ENCODE data around the gene MYO5A. TPM values are rescaled to one million over a fixed set of nuclear protein-coding genes. Genes with fewer than 3 reads are reported as not detected.

MYO5A gene
- polyA plus RNA-seq, 1 of the 3 experiments (the other 2 are of a cell fraction), result 11.0 TPM

DNA sequence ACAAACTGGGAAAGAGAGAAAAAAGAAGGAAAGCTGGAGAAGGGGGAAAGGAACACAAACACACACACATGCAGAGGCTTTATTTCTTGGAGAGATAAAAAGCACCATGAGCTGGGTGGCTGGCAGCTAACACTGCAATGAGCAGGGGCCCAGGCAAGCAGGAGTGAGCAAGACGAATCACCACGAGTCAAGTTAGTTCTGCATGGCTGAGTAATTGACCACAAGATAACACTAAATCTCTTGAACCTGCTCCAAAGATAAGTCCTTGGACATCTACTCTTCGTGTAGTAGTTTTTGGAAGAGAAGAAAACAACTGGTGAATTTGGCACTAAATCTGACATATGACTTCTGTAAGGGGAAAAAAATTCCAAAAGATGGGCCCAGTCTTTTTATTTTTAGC, 100.9 kb downstream of the MYO5A start (continued):
- TF ChIP-seq, protein P1, sequence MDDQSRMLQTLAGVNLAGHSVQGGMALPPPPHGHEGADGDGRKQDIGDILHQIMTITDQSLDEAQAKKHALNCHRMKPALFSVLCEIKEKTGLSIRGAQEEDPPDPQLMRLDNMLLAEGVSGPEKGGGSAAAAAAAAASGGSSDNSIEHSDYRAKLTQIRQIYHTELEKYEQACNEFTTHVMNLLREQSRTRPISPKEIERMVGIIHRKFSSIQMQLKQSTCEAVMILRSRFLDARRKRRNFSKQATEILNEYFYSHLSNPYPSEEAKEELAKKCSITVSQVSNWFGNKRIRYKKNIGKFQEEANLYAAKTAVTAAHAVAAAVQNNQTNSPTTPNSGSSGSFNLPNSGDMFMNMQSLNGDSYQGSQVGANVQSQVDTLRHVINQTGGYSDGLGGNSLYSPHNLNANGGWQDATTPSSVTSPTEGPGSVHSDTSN (IDR thresholded peaks at IDR 0.05), result peak; percentile 74

DNA sequence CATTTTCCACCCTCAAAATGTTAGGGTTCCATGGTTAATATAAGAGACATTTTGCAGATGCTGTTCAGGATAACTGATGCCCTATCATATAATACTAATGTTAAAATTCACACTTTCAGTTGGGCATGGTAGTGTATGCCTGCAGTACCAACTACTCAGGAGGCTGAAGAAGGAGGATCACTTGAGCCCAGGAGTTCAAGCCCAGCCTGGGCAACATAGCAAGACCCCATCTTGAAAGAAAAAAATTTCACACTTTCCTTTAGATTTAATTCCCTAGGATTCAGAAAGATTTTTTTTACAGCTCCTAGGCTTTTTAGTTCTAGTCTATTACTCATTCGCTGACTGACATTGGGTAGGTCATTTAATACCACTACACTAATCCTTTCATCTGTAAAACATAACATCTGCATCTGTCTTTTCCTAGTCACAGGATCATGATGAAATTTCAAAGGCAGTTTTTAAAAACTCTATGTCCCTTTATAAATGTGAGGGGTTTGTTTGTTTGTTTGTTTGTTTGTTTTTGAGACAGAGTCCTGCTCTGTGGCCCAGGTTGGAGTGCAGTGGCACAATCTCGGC, 103.7 kb downstream of the MYO5A start:
- H3K36me3 ChIP-seq (replicated peaks in 1 of 2; ENCODE audit: control insufficient read depth in 1 of 2, insufficient read depth in 2 of 2, low read length in 1 of 2), result peaks cover 0 to 12% of the 10 kb centered on the region in 2 experiments
- H3K4me3 ChIP-seq (ENCODE audit: low read depth in 2 of 2, low read length in 1 of 2), result no peak overlapping the region
- H2AFZ ChIP-seq (ENCODE audit: low read depth), result no peak overlapping the region
- no peak for DNase-seq
- CTCF ChIA-PET, result no interaction called here
- POLR2A ChIA-PET, result no interaction called here
- no peak overlapping the region for H3K9ac ChIP-seq
- no peak overlapping the region for H3K4me2 ChIP-seq
- no peaks in the 10 kb centered on the region for H3K27me3 ChIP-seq (ENCODE audit: insufficient read depth)
- 97% methylated on average over 2 of the region's 2 CpGs for WGBS (ENCODE audit: low lambda C conversion rate)
- H3F3A ChIP-seq (replicated peaks; ENCODE audit: insufficient read depth), result peaks cover 13% of the 10 kb centered on the region
- H3K9me2 ChIP-seq, result no peaks in the 10 kb centered on the region
- H3K4me1 ChIP-seq (ENCODE audit: control insufficient read depth in 1 of 2, insufficient read depth in 2 of 2, low read depth in 1 of 2, low read length in 1 of 2), result no peaks in the 10 kb centered on the region; a peak in 1 of 4 replicates
- no peak overlapping the region for H3K27ac ChIP-seq (ENCODE audit: low read depth in 2 of 2, low read length in 1 of 2)
- H3K9me3 ChIP-seq, result no peaks in the 10 kb centered on the region
- TF ChIP-seq NFIC (IDR thresholded peaks at IDR 0.05; ENCODE audit: borderline replicate concordance) (no peak), SMC3 (IDR thresholded peaks at IDR 0.05; ENCODE audit: low read depth, low read length) (no peak)
- no peaks in the 10 kb centered on the region for H3K79me2 ChIP-seq (ENCODE audit: insufficient read depth)
- H4K20me1 ChIP-seq (ENCODE audit: insufficient read depth), result no peaks in the 10 kb centered on the region

DNA sequence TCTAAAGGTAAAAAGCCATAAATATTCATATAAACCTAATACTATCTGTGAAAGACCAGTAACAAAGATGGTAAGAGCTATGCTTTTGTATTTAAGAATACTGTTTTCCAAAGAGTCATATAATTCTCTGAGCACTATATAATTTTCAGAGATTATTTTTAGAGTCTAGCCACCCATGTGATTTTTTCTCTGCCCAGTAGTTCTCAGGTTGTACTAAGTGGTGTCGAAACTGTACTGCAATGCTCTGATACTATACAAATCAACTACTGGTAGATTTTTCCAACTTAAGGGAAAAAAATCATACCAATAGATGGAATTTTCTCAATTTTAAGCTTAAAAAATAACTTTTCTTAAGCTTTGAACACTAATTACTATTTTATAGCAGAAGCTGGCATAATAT, 104.8 kb downstream of the MYO5A start:
- DNase-seq, result no peak
- H3K27ac ChIP-seq (ENCODE audit: low read depth in 2 of 2, low read length in 1 of 2), result no peak overlapping the region
- H4K20me1 ChIP-seq (ENCODE audit: insufficient read depth), result no peaks in the 10 kb centered on the region
- H3K9ac ChIP-seq, result no peak overlapping the region
- no peaks in the 10 kb centered on the region for H3K27me3 ChIP-seq (ENCODE audit: insufficient read depth)
- WGBS (ENCODE audit: low lambda C conversion rate), result 89% methylated on average over 1 of the region's 1 CpG
- TF ChIP-seq, protein P2, sequence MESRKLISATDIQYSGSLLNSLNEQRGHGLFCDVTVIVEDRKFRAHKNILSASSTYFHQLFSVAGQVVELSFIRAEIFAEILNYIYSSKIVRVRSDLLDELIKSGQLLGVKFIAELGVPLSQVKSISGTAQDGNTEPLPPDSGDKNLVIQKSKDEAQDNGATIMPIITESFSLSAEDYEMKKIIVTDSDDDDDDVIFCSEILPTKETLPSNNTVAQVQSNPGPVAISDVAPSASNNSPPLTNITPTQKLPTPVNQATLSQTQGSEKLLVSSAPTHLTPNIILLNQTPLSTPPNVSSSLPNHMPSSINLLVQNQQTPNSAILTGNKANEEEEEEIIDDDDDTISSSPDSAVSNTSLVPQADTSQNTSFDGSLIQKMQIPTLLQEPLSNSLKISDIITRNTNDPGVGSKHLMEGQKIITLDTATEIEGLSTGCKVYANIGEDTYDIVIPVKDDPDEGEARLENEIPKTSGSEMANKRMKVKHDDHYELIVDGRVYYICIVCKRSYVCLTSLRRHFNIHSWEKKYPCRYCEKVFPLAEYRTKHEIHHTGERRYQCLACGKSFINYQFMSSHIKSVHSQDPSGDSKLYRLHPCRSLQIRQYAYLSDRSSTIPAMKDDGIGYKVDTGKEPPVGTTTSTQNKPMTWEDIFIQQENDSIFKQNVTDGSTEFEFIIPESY (IDR thresholded peaks at IDR 0.05; ENCODE audit: borderline replicate concordance, low read depth), result no peak
- TF ChIP-seq, protein P3, sequence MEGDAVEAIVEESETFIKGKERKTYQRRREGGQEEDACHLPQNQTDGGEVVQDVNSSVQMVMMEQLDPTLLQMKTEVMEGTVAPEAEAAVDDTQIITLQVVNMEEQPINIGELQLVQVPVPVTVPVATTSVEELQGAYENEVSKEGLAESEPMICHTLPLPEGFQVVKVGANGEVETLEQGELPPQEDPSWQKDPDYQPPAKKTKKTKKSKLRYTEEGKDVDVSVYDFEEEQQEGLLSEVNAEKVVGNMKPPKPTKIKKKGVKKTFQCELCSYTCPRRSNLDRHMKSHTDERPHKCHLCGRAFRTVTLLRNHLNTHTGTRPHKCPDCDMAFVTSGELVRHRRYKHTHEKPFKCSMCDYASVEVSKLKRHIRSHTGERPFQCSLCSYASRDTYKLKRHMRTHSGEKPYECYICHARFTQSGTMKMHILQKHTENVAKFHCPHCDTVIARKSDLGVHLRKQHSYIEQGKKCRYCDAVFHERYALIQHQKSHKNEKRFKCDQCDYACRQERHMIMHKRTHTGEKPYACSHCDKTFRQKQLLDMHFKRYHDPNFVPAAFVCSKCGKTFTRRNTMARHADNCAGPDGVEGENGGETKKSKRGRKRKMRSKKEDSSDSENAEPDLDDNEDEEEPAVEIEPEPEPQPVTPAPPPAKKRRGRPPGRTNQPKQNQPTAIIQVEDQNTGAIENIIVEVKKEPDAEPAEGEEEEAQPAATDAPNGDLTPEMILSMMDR (IDR thresholded peaks at IDR 0.05), result no peak
- no peak for TF ChIP-seq MXI1 (IDR thresholded peaks at IDR 0.05; ENCODE audit: low read depth, low read length)
- TF ChIP-seq EZH2phosphoT487 (IDR thresholded peaks at IDR 0.05; ENCODE audit: borderline replicate concordance, low read depth), result no peak
- TF ChIP-seq POLR2AphosphoS5 (IDR thresholded peaks at IDR 0.05; ENCODE audit: low read depth, low read length), result no peak
- TF ChIP-seq FOXM1 (IDR thresholded peaks at IDR 0.05; ENCODE audit: low read depth), result no peak
- TF ChIP-seq, protein P4, sequence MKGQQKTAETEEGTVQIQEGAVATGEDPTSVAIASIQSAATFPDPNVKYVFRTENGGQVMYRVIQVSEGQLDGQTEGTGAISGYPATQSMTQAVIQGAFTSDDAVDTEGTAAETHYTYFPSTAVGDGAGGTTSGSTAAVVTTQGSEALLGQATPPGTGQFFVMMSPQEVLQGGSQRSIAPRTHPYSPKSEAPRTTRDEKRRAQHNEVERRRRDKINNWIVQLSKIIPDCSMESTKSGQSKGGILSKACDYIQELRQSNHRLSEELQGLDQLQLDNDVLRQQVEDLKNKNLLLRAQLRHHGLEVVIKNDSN (IDR thresholded peaks at IDR 0.05; ENCODE audit: borderline replicate concordance, low read depth), result no peak
- no peak for TF ChIP-seq NFIC (IDR thresholded peaks at IDR 0.05; ENCODE audit: borderline replicate concordance)
- TF ChIP-seq, protein P5, sequence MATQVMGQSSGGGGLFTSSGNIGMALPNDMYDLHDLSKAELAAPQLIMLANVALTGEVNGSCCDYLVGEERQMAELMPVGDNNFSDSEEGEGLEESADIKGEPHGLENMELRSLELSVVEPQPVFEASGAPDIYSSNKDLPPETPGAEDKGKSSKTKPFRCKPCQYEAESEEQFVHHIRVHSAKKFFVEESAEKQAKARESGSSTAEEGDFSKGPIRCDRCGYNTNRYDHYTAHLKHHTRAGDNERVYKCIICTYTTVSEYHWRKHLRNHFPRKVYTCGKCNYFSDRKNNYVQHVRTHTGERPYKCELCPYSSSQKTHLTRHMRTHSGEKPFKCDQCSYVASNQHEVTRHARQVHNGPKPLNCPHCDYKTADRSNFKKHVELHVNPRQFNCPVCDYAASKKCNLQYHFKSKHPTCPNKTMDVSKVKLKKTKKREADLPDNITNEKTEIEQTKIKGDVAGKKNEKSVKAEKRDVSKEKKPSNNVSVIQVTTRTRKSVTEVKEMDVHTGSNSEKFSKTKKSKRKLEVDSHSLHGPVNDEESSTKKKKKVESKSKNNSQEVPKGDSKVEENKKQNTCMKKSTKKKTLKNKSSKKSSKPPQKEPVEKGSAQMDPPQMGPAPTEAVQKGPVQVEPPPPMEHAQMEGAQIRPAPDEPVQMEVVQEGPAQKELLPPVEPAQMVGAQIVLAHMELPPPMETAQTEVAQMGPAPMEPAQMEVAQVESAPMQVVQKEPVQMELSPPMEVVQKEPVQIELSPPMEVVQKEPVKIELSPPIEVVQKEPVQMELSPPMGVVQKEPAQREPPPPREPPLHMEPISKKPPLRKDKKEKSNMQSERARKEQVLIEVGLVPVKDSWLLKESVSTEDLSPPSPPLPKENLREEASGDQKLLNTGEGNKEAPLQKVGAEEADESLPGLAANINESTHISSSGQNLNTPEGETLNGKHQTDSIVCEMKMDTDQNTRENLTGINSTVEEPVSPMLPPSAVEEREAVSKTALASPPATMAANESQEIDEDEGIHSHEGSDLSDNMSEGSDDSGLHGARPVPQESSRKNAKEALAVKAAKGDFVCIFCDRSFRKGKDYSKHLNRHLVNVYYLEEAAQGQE (IDR thresholded peaks at IDR 0.05; ENCODE audit: low read depth, low read length), result no peak
- no peak for TF ChIP-seq EP300 (IDR thresholded peaks at IDR 0.05; ENCODE audit: borderline replicate concordance in 1 of 2, low read depth in 1 of 2, low read length in 1 of 2)
- TF ChIP-seq RCOR1 (IDR thresholded peaks at IDR 0.05; ENCODE audit: low read length), result no peak
- H3K36me3 ChIP-seq (replicated peaks in 1 of 2; ENCODE audit: control insufficient read depth in 1 of 2, insufficient read depth in 2 of 2, low read length in 1 of 2), result peaks cover 0 to 7% of the 10 kb centered on the region in 2 experiments
- H3F3A ChIP-seq (replicated peaks; ENCODE audit: insufficient read depth), result peaks cover 13% of the 10 kb centered on the region
- POLR2A ChIA-PET, result no interaction called here
- CTCF ChIA-PET, result interaction anchor here (0.9 kb wide), 1 partner anchor 13 kb away, joined by 3 read pairs; no protein-coding TSS in a partner anchor
- no peaks in the 10 kb centered on the region for H3K79me2 ChIP-seq (ENCODE audit: insufficient read depth)
- H3K4me1 ChIP-seq (ENCODE audit: control insufficient read depth in 1 of 2, insufficient read depth in 2 of 2, low read depth in 1 of 2, low read length in 1 of 2), result no peaks in the 10 kb centered on the region; a peak in 1 of 4 replicates
- H3K4me3 ChIP-seq (ENCODE audit: low read depth in 2 of 2, low read length in 1 of 2), result no peak overlapping the region
- H3K9me3 ChIP-seq, result no peaks in the 10 kb centered on the region
- H3K4me2 ChIP-seq, result no peak overlapping the region
- no peak overlapping the region for H2AFZ ChIP-seq (ENCODE audit: low read depth)
- no peaks in the 10 kb centered on the region for H3K9me2 ChIP-seq

Data from SK-N-SH (cell line).